Measurements from ENCODE around the gene CACNB2.

Gene CACNB2

GRCh38 chr10:18500576-18500975 is 360.4 kb downstream of the CACNB2 start:
- TF ChIP-seq FOXA1 (IDR thresholded peaks at IDR 0.05) (no peak), L3MBTL2 (conservative IDR thresholded peaks at IDR 0.05) (no peak), CTBP1 (IDR thresholded peaks at IDR 0.05; ENCODE audit: borderline replicate concordance) (no peak), ARNT (IDR thresholded peaks at IDR 0.05) (no peak), LEF1 (IDR thresholded peaks at IDR 0.05; ENCODE audit: borderline replicate concordance) (no peak), HDGF (IDR thresholded peaks at IDR 0.05; ENCODE audit: borderline replicate concordance) (no peak), SP1 (IDR thresholded peaks at IDR 0.05) (no peak), BHLHE40 (IDR thresholded peaks at IDR 0.05; ENCODE audit: borderline replicate concordance) (no peak), NFRKB (IDR thresholded peaks at IDR 0.05) (no peak), FOXK2 (IDR thresholded peaks at IDR 0.05) (no peak), SUZ12 (IDR thresholded peaks at IDR 0.05) (no peak), FOXM1 (IDR thresholded peaks at IDR 0.05; ENCODE audit: borderline replicate concordance) (no peak), ZNF384 (IDR thresholded peaks at IDR 0.05) (no peak), PKNOX1 (IDR thresholded peaks at IDR 0.05) (no peak), ELF4 (IDR thresholded peaks at IDR 0.05) (no peak), TARDBP (IDR thresholded peaks at IDR 0.05) (no peak)
- ChIA-PET POLR2A (no interaction called here), CTCF (interaction anchor here (0.8 kb wide), 1 partner anchor 29 kb away, joined by 4 read pairs; no protein-coding TSS in a partner anchor)
- DNase-seq (ENCODE audit: extremely low spot score), result no peak

GRCh38 chr10:18501198-18501597 is 361.0 kb downstream of the CACNB2 start:
- CTCF ChIA-PET, result no interaction called here
- POLR2A ChIA-PET, result no interaction called here
- TF ChIP-seq HDGF (IDR thresholded peaks at IDR 0.05; ENCODE audit: borderline replicate concordance) (no peak), BHLHE40 (IDR thresholded peaks at IDR 0.05; ENCODE audit: borderline replicate concordance) (no peak), L3MBTL2 (conservative IDR thresholded peaks at IDR 0.05) (no peak), NFRKB (IDR thresholded peaks at IDR 0.05) (no peak), ARNT (IDR thresholded peaks at IDR 0.05) (no peak), TARDBP (IDR thresholded peaks at IDR 0.05) (no peak), SUZ12 (IDR thresholded peaks at IDR 0.05) (no peak), LEF1 (IDR thresholded peaks at IDR 0.05; ENCODE audit: borderline replicate concordance) (no peak), PKNOX1 (IDR thresholded peaks at IDR 0.05) (no peak), FOXK2 (IDR thresholded peaks at IDR 0.05) (no peak), CTBP1 (IDR thresholded peaks at IDR 0.05; ENCODE audit: borderline replicate concordance) (no peak)
- DNase-seq (ENCODE audit: extremely low spot score), result no peak

- TF ChIP-seq ELF4 (IDR thresholded peaks at IDR 0.05) (no peak), ARNT (IDR thresholded peaks at IDR 0.05) (no peak), NFRKB (IDR thresholded peaks at IDR 0.05) (no peak), CTBP1 (IDR thresholded peaks at IDR 0.05; ENCODE audit: borderline replicate concordance) (no peak), ZNF384 (IDR thresholded peaks at IDR 0.05) (no peak), SP1 (IDR thresholded peaks at IDR 0.05) (no peak), FOXA1 (IDR thresholded peaks at IDR 0.05) (no peak)
- CTCF ChIA-PET, result no interaction called here
Observed at GRCh38 chr10:18501629-18502028, 361.4 kb downstream of the CACNB2 start.

GRCh38 chr10:18504161-18504560 is 363.9 kb downstream of the CACNB2 start:
- ChIA-PET POLR2A (no interaction called here), CTCF (no interaction called here)
- no peak for DNase-seq (ENCODE audit: extremely low spot score)

More at GRCh38 chr10:18501629-18502028, 361.4 kb downstream of the CACNB2 start:
- no peak for DNase-seq (ENCODE audit: extremely low spot score)
- POLR2A ChIA-PET, result no interaction called here

GRCh38 chr10:18505456-18506118 is 365.4 kb downstream of the CACNB2 start:
- ChIA-PET CTCF (no interaction called here), POLR2A (no interaction called here)
- DNase-seq (ENCODE audit: extremely low spot score), result no peak
- TF ChIP-seq SP1 (IDR thresholded peaks at IDR 0.05) (no peak), ARNT (IDR thresholded peaks at IDR 0.05) (no peak), NFRKB (IDR thresholded peaks at IDR 0.05) (no peak), FOXK2 (IDR thresholded peaks at IDR 0.05) (no peak), HDGF (IDR thresholded peaks at IDR 0.05; ENCODE audit: borderline replicate concordance) (no peak), FOXM1 (IDR thresholded peaks at IDR 0.05; ENCODE audit: borderline replicate concordance) (no peak), ZNF384 (IDR thresholded peaks at IDR 0.05) (no peak), BHLHE40 (IDR thresholded peaks at IDR 0.05; ENCODE audit: borderline replicate concordance) (no peak), TARDBP (IDR thresholded peaks at IDR 0.05) (no peak), FOXA1 (IDR thresholded peaks at IDR 0.05) (no peak)

More at GRCh38 chr10:18504161-18504560, 363.9 kb downstream of the CACNB2 start:
- TF ChIP-seq SP1 (IDR thresholded peaks at IDR 0.05) (no peak), TARDBP (IDR thresholded peaks at IDR 0.05) (no peak), LEF1 (IDR thresholded peaks at IDR 0.05; ENCODE audit: borderline replicate concordance) (no peak), FOXK2 (IDR thresholded peaks at IDR 0.05) (no peak), SUZ12 (IDR thresholded peaks at IDR 0.05) (no peak), L3MBTL2 (conservative IDR thresholded peaks at IDR 0.05) (no peak), HDGF (IDR thresholded peaks at IDR 0.05; ENCODE audit: borderline replicate concordance) (no peak), FOXM1 (IDR thresholded peaks at IDR 0.05; ENCODE audit: borderline replicate concordance) (no peak), FOXA1 (IDR thresholded peaks at IDR 0.05) (no peak), NFRKB (IDR thresholded peaks at IDR 0.05) (no peak), ELF4 (IDR thresholded peaks at IDR 0.05) (no peak), PKNOX1 (IDR thresholded peaks at IDR 0.05) (no peak), ZNF384 (IDR thresholded peaks at IDR 0.05) (no peak), CTBP1 (IDR thresholded peaks at IDR 0.05; ENCODE audit: borderline replicate concordance) (no peak), ARNT (IDR thresholded peaks at IDR 0.05) (no peak), BHLHE40 (IDR thresholded peaks at IDR 0.05; ENCODE audit: borderline replicate concordance) (no peak)

- ChIA-PET CTCF (no interaction called here), POLR2A (no interaction called here)
- DNase-seq (ENCODE audit: extremely low spot score), result no peak
- TF ChIP-seq CTBP1 (IDR thresholded peaks at IDR 0.05; ENCODE audit: borderline replicate concordance) (no peak), FOXA1 (IDR thresholded peaks at IDR 0.05) (no peak), TARDBP (IDR thresholded peaks at IDR 0.05) (no peak), NFRKB (IDR thresholded peaks at IDR 0.05) (no peak), L3MBTL2 (conservative IDR thresholded peaks at IDR 0.05) (no peak), BHLHE40 (IDR thresholded peaks at IDR 0.05; ENCODE audit: borderline replicate concordance) (no peak), ELF4 (IDR thresholded peaks at IDR 0.05) (no peak), FOXM1 (IDR thresholded peaks at IDR 0.05; ENCODE audit: borderline replicate concordance) (no peak), FOXK2 (IDR thresholded peaks at IDR 0.05) (no peak), PKNOX1 (IDR thresholded peaks at IDR 0.05) (no peak), SUZ12 (IDR thresholded peaks at IDR 0.05) (no peak), ARNT (IDR thresholded peaks at IDR 0.05) (no peak), ZNF384 (IDR thresholded peaks at IDR 0.05) (no peak), SP1 (IDR thresholded peaks at IDR 0.05) (no peak), LEF1 (IDR thresholded peaks at IDR 0.05; ENCODE audit: borderline replicate concordance) (no peak), HDGF (IDR thresholded peaks at IDR 0.05; ENCODE audit: borderline replicate concordance) (no peak)
Observed at GRCh38 chr10:18508587-18508986, 368.4 kb downstream of the CACNB2 start.
